BJ (cell line): Measurements from ENCODE around the gene ERGIC1. TPM values are rescaled to one million over a fixed set of nuclear protein-coding genes. Genes with fewer than 3 reads are reported as not detected.

Experiments used
- CTCF ChIA-PET: fragments of 350-600 bp; formaldehyde crosslinking; extraction: SDS; loops from one replicate; lab custom pipeline; 2021; ENCODE audit warnings: antibody characterized with exemption, inconsistent platforms; lab: Yijun Ruan, JAX
- POLR2A ChIA-PET: fragments of 300-600 bp; sonication (Branson Sonifier 250); formaldehyde crosslinking; extraction: SDS; loops from one replicate; lab custom pipeline; 2021; ENCODE audit warnings: antibody characterized with exemption; lab: Charles Lee
- DNase-seq: peaks from one replicate; pipeline ENCODE4 v3.0.0-alpha.2; 2011; ENCODE audit warnings: low read depth
- H3K27me3 ChIP-seq: 2 replicates; pipeline ENCODE4 v1.6.0; 2011; ENCODE audit warnings: low read length; ENCODE audit not compliant: control insufficient read depth, insufficient read depth
- H3K36me3 ChIP-seq: 2 replicates; pipeline ENCODE4 v1.5.1; 2011; ENCODE audit warnings: low read length; ENCODE audit not compliant: control insufficient read depth, insufficient read depth
- H3K4me3 ChIP-seq: 2 replicates; pipeline ENCODE4 v1.5.1; 2011; ENCODE audit warnings: low read depth, mild to moderate bottlenecking, control low read depth, low read length
- CTCF ChIP-seq: IDR thresholded peaks from 2 replicates; pipeline ENCODE4 v1.5.1; 2011; ENCODE audit warnings: low read depth, mild to moderate bottlenecking, control low read depth, inconsistent platforms, low read length, moderate library complexity; ENCODE audit not compliant: insufficient read depth
- polyA plus RNA-seq: library from polyadenylated mRNA; depleted of rRNA; stranded (reverse); fragments of >200 nt; gene quantifications from 2 replicates; pipeline ENCODE4 v1.2.3, GENCODE V29; 2011

Gene ERGIC1
- polyA plus RNA-seq, 1 experiment, result 216 TPM

GRCh38 chr5:172878585-172878932 is 44.5 kb downstream of the ERGIC1 start:
- Histone ChIP-seq H3K36me3 (no peaks in the 10 kb centered on the region), H3K27me3 (no peaks in the 10 kb centered on the region), H3K4me3 (no peak overlapping the region)
- POLR2A ChIA-PET, result no interaction called here
- no peak for TF ChIP-seq CTCF
- no peak for DNase-seq
- CTCF ChIA-PET, result interaction anchor here (1.2 kb wide), 1 partner anchor 21 kb away, joined by 3 read pairs; no protein-coding TSS in a partner anchor

DNA sequence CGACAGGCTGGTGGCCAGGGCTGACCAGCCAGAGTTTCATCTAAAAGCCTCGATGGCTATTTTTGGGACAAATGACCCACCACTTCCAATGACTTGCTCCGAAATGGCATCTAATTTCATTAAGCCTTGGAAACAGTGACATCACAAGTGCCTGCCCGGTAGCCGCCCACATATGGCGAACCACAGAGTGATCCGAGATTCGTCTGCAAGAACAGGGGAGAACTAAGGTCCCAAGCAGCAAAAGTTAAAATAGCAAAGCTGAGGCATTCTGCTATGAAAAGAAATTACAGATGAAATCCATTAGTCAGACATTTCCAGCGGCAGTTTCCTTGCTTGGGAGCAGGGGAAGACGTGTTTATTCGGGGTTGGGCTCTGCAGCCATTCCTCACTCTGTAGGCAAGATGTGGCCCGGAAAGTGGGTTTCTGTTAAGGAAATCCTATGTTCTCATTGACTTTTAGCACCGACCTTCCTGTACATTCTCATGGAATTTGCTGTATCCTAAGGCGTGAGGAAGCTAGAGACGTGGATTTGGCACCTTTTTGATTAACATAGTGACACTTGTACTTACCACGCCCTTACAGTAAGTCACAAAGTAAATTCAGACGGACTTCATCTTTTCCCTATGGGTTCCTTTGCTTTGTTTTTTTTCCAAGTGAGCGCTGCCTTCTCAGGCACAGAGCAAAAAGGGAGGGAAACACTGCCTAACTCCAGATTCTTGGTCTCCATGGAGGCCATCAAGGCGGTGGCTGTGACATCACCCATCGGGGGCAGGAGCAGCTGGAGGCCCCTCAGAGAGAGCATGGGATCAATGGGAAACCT is 45.1 kb downstream of the ERGIC1 start:
- DNase-seq, result no peak
- H3K36me3 ChIP-seq, result no peaks in the 10 kb centered on the region
- H3K4me3 ChIP-seq, result no peak overlapping the region
- CTCF ChIA-PET, result interaction anchor here (1.2 kb wide), 1 partner anchor 21 kb away, joined by 3 read pairs; no protein-coding TSS in a partner anchor
- POLR2A ChIA-PET, result no interaction called here
- TF ChIP-seq CTCF, result no peak
- H3K27me3 ChIP-seq, result no peaks in the 10 kb centered on the region

DNA sequence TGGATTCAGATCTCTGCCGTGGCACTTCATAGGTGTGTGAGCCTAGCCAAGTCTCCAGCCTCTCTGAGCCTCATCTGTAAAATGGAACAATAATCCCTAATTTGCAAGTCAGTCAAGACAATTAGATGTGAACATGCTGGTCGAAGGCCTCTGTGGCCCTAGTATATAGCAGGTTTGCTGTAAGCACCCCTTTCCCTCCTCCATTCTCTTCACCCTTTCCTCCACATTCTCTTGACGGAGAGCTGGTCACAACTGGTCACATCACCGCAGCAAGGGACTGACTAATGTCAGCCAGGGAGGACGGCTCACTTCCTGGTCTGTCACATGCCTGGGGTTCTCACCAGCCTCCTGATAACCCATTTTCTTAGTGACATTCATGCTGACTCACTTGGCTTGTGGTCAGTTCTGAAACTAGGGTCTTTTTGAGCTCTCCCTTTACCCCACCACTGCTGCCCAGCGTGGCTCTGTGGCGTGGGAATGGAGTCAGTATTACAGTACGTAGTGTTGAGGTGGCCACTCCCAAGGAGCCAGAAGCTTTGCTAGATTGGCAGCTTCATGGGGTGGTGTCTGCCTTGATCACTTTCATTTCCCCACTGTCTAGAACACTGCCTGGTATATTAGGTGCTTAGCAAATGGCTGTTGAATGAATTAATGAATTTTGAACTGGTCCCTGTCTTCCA is 47.8 kb downstream of the ERGIC1 start:
- POLR2A ChIA-PET, result no interaction called here
- Histone ChIP-seq H3K36me3 (no peaks in the 10 kb centered on the region), H3K27me3 (no peaks in the 10 kb centered on the region), H3K4me3 (no peak overlapping the region)
- DNase-seq, result no peak
- no peak for TF ChIP-seq CTCF
- CTCF ChIA-PET, result interaction anchor here (0.6 to 1.9 kb wide), 7 partner anchors 8 to 165 kb away, joined by 3 to 7 read pairs (median 4); no protein-coding TSS in a partner anchor

- ChIA-PET POLR2A (no interaction called here), CTCF (interaction anchor here (1.9 kb wide), 1 partner anchor 113 kb away, joined by 4 read pairs; no protein-coding TSS in a partner anchor)
- H3K4me3 ChIP-seq, result no peak overlapping the region
- H3K36me3 ChIP-seq, result no peaks in the 10 kb centered on the region
- no peaks in the 10 kb centered on the region for H3K27me3 ChIP-seq
- DNase-seq, result no peak
- no peak for TF ChIP-seq CTCF
These were observed 49.0 kb downstream of the ERGIC1 start for GRCh38 chr5:172883066-172883465.
